SH-SY5Y (cell line): ENCODE measurements around the gene FKBP5.

Experiments used
- GATA2 ChIP-seq: IDR thresholded peaks from 2 replicates; pipeline ENCODE4 v1.6.1; 2011; ENCODE audit warnings: mild to moderate bottlenecking, low read depth, low read length
- GATA3 ChIP-seq: IDR thresholded peaks from 2 replicates; pipeline ENCODE4 v1.6.1; 2011; ENCODE audit warnings: low read depth, mild to moderate bottlenecking, low read length, moderate library complexity

FKBP5 gene

GRCh38 chr6:35716798-35717197 is 28.1 kb upstream of the FKBP5 start:
- TF ChIP-seq GATA3 (no peak), GATA2 (no peak)

- TF ChIP-seq GATA2 (no peak), GATA3 (no peak)
Observed at GRCh38 chr6:35713006-35713767, 24.5 kb upstream of the FKBP5 start.

- TF ChIP-seq GATA3 (no peak), GATA2 (no peak)
Observed at GRCh38 chr6:35711731-35712130, 23.0 kb upstream of the FKBP5 start.

- no peak for TF ChIP-seq GATA2
- TF ChIP-seq GATA3 = no peak
Observed at GRCh38 chr6:35710241-35710847, 21.6 kb upstream of the FKBP5 start.

- TF ChIP-seq GATA3 (no peak), GATA2 (no peak)
Observed at GRCh38 chr6:35708585-35708984, 19.9 kb upstream of the FKBP5 start.

- TF ChIP-seq GATA2 (no peak), GATA3 (no peak)
Observed at GRCh38 chr6:35707714-35708407, 19.1 kb upstream of the FKBP5 start.

DNA sequence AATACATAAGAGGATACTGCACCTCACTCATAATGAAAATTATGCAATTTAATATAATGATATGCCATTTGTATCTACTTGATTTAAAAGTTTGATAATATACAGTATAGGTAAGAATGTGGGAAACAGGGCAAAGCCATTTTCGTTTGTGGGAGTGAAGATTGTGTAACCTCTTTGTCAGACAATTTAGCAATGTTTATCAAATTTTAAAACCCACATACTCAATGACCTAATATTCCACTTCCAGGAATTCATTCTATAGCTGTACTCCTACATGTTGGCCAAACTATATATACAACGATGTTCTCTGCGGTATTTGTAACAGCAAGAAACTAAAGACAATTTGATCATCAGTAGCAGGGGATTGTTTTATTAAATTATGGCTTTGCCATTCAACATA is 17.8 kb upstream of the FKBP5 start:
- TF ChIP-seq GATA3 (no peak), GATA2 (no peak)

DNA sequence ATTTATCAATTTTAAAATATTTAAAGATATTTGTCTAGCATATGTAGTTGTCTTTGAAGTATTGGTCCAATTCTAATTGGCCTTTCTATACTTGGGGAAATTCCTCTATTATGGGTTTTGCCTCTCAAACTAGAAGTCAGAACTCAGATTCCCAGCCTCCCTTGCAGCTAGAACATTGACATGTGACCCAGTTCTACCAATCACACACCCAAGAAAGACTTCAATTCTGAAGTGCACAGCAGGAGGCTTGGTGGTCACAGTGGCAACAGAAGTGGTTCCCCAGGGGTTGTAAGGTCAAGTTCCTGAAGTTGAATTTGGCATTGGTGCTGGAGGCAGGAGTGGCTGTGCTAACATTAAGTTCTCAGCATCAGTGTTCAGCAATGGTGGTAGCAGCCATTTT is 14.8 kb upstream of the FKBP5 start:
- TF ChIP-seq GATA2 (no peak), GATA3 (no peak)

DNA sequence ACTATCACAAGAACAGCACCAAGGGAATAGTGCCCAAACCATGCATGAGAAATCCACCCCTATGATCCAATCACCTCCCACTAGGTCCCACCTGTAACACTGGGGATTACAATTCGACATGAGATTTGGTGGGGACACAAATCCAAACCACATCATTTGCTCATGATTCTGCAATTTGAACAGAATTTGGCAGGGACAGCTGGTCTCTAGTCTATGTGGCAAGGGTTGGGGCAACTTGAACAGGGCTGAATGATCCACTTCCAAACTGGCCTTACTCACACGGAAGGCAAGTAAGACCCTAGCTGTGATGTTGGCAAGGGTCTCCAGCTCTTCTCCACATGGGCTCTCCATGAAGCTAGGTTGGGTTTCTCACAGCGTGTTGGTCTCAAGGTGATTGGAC is 10.1 kb upstream of the FKBP5 start:
- TF ChIP-seq GATA2 = no peak
- TF ChIP-seq GATA3 = no peak

DNA sequence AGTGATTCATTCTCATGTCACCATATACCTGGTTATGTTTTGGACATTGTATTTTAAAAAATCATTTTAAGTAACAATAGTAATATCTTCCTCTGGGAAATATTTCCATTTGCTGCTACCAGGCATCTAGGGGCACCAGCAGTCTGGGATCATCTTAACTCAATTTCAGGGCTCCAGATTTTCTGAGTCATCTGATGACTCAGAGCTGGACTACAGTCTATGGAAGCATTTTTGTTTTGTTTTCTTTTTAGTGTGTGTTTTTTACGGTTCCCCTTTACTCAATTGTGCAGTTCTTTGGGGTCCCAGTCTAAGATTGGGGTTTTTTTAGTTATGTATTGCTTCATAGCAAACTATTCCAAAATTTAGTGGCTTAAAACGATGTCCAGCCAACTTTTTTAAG is 5.7 kb upstream of the FKBP5 start:
- no peak for TF ChIP-seq GATA3
- TF ChIP-seq GATA2 = no peak

GRCh38 chr6:35691027-35691824 is 2.5 kb upstream of the FKBP5 start:
- TF ChIP-seq GATA2 (no peak), GATA3 (no peak)

GRCh38 chr6:35690484-35690883 is 1.8 kb upstream of the FKBP5 start:
- TF ChIP-seq GATA2 (no peak), GATA3 (no peak)

DNA sequence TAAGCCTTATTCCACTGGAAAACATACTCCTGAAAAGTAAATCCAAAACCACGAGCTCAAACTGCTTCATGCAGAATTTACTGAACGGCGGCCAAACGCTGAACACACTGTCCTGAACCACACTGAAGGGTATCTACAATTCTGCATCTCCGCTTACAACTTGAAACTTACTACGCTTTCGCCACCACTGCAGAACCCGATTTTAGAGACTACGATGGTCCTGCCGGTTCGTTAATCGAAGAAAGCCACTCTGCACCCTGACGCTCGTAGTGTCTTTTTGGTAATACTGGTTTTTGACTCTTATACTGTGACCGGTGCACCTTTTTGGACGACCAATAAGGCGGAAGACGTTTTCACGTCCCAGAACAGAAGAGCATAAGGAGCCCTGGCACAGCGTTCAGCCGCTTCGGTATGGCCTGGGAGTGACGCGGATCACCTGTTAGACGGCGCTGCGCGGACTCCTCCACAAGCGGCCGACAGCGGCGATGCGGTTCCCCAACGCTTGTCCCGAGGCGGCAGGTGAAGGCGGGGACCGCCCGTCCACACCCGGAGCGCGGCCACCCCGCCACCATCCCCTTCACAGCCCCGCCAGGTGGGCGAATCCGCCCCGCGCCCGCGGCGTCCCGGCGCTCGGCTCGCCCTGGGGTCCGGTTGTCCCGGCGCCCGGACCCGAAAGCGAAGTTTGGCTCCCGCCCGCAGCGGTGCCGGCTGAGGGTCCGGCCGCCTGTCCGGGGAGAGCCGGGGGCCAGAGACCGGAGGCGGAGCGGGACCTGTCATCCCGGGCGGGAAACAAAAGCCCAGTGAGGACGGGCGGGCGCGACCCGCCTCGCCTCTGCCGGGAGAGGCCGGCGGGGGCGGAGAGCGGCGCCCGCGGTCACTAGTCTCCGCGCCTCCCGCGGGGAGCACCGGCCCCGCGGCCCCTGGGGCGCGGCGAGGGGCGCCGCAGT is 784 bp downstream of the FKBP5 start:
- no peak for TF ChIP-seq GATA2
- TF ChIP-seq GATA3 = no peak
